Neural progenitor cell (in vitro differentiated cells): ENCODE data around the gene UNCX.

ENCODE experiments used
- CTCF ChIP-seq: fragments of 200-600 bp; sonication (generic); IDR thresholded peaks from 2 replicates; pipeline ENCODE4 v1.5.1; 2017; ENCODE audit warnings: antibody characterized with exemption, mild to moderate bottlenecking
- EZH2 ChIP-seq: fragments of 200-600 bp; sonication (generic); IDR thresholded peaks from 2 replicates; pipeline ENCODE4 v1.6.1; 2017; ENCODE audit warnings: antibody characterized with exemption, mild to moderate bottlenecking, moderate library complexity

GRCh38 chr7:1234049-1234880, 1.6 kb downstream of the UNCX start:
- TF ChIP-seq CTCF: no peak
- TF ChIP-seq EZH2: peak; percentile 93
